ENCODE results near the gene DCTN2. TPM values are rescaled to one million over a fixed set of nuclear protein-coding genes. Genes with fewer than 3 reads are reported as not detected.

DCTN2 gene
- polyA plus RNA-seq, 1 donor from 2014 or later = 369 TPM

GRCh38 chr12:57513266-57513665 is 33.7 kb downstream of the DCTN2 start:
- Histone ChIP-seq H3K4me3 (ENCODE audit: low read length) (no peak overlapping the region), H3K9ac (ENCODE audit: low read length) (no peak overlapping the region), H3K27ac (ENCODE audit: low read length) (no peak overlapping the region), H3K27me3 (ENCODE audit: insufficient read depth, low read depth, low read length) (no peaks in the 10 kb centered on the region), H3K36me3 (ENCODE audit: insufficient read depth, low read length) (peaks cover 7% of the 10 kb centered on the region), H3K9me2 (ENCODE audit: insufficient read depth, low read length) (no peaks in the 10 kb centered on the region), H2AFZ (ENCODE audit: low read depth, low read length) (no peak overlapping the region), H3K4me2 (ENCODE audit: low read length) (no peak overlapping the region), H4K20me1 (ENCODE audit: insufficient read depth) (no peaks in the 10 kb centered on the region), H3K9me3 (ENCODE audit: low read length) (no peaks in the 10 kb centered on the region), H3K79me2 (replicated peaks; ENCODE audit: insufficient read depth, low read length) (peaks cover 4% of the 10 kb centered on the region), H3F3A (ENCODE audit: insufficient read depth, low read length, poor library complexity, severe bottlenecking) (no peaks in the 10 kb centered on the region)
- no peak for TF ChIP-seq EP300 (conservative IDR thresholded peaks at IDR 0.05; ENCODE audit: poor library complexity, severe bottlenecking)
- TF ChIP-seq CTCF (IDR thresholded peaks at IDR 0.05; ENCODE audit: poor library complexity, severe bottlenecking) = no peak
- TF ChIP-seq MXI1 (conservative IDR thresholded peaks at IDR 0.05; ENCODE audit: poor library complexity, severe bottlenecking) = no peak
- no peak for TF ChIP-seq TAF1 (IDR thresholded peaks at IDR 0.05; ENCODE audit: low read depth)
- no peak for TF ChIP-seq EZH2 (IDR thresholded peaks at IDR 0.05; ENCODE audit: borderline replicate concordance, insufficient read depth, low read length, poor library complexity, severe bottlenecking)
- TF ChIP-seq RAD21 (conservative IDR thresholded peaks at IDR 0.05) = no peak
- TF ChIP-seq, protein P1, sequence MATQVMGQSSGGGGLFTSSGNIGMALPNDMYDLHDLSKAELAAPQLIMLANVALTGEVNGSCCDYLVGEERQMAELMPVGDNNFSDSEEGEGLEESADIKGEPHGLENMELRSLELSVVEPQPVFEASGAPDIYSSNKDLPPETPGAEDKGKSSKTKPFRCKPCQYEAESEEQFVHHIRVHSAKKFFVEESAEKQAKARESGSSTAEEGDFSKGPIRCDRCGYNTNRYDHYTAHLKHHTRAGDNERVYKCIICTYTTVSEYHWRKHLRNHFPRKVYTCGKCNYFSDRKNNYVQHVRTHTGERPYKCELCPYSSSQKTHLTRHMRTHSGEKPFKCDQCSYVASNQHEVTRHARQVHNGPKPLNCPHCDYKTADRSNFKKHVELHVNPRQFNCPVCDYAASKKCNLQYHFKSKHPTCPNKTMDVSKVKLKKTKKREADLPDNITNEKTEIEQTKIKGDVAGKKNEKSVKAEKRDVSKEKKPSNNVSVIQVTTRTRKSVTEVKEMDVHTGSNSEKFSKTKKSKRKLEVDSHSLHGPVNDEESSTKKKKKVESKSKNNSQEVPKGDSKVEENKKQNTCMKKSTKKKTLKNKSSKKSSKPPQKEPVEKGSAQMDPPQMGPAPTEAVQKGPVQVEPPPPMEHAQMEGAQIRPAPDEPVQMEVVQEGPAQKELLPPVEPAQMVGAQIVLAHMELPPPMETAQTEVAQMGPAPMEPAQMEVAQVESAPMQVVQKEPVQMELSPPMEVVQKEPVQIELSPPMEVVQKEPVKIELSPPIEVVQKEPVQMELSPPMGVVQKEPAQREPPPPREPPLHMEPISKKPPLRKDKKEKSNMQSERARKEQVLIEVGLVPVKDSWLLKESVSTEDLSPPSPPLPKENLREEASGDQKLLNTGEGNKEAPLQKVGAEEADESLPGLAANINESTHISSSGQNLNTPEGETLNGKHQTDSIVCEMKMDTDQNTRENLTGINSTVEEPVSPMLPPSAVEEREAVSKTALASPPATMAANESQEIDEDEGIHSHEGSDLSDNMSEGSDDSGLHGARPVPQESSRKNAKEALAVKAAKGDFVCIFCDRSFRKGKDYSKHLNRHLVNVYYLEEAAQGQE (IDR thresholded peaks at IDR 0.05; ENCODE audit: borderline replicate concordance) = no peak
- no peak for TF ChIP-seq POLR2AphosphoS5 (IDR thresholded peaks at IDR 0.05)
- no peak for TF ChIP-seq SMC3 (conservative IDR thresholded peaks at IDR 0.05; ENCODE audit: poor library complexity)

GRCh38 chr12:57512665-57513064 is 34.3 kb downstream of the DCTN2 start:
- no peak overlapping the region for H2AFZ ChIP-seq (ENCODE audit: low read depth, low read length)
- no peak overlapping the region for H3K4me3 ChIP-seq (ENCODE audit: low read length)
- no peaks in the 10 kb centered on the region for H3K9me3 ChIP-seq (ENCODE audit: low read length)
- H3K27me3 ChIP-seq (ENCODE audit: insufficient read depth, low read depth, low read length) = no peaks in the 10 kb centered on the region
- H3K27ac ChIP-seq (ENCODE audit: low read length) = no peak overlapping the region
- no peak for TF ChIP-seq EP300 (conservative IDR thresholded peaks at IDR 0.05; ENCODE audit: poor library complexity, severe bottlenecking)
- no peak for TF ChIP-seq TAF1 (IDR thresholded peaks at IDR 0.05; ENCODE audit: low read depth)
- TF ChIP-seq SMC3 (conservative IDR thresholded peaks at IDR 0.05; ENCODE audit: poor library complexity) = no peak
- no peak for TF ChIP-seq MXI1 (conservative IDR thresholded peaks at IDR 0.05; ENCODE audit: poor library complexity, severe bottlenecking)
- no peak for TF ChIP-seq POLR2AphosphoS5 (IDR thresholded peaks at IDR 0.05)
- no peak for TF ChIP-seq CTCF (IDR thresholded peaks at IDR 0.05; ENCODE audit: poor library complexity, severe bottlenecking)
- no peaks in the 10 kb centered on the region for H3K79me2 ChIP-seq (replicated peaks; ENCODE audit: insufficient read depth, low read length)
- no peak overlapping the region for H3K9ac ChIP-seq (ENCODE audit: low read length)
- H3K9me2 ChIP-seq (ENCODE audit: insufficient read depth, low read length) = no peaks in the 10 kb centered on the region
- no peaks in the 10 kb centered on the region for H3F3A ChIP-seq (ENCODE audit: insufficient read depth, low read length, poor library complexity, severe bottlenecking)
- no peaks in the 10 kb centered on the region for H4K20me1 ChIP-seq (ENCODE audit: insufficient read depth)
- peaks cover 7% of the 10 kb centered on the region for H3K36me3 ChIP-seq (ENCODE audit: insufficient read depth, low read length)
- no peak overlapping the region for H3K4me2 ChIP-seq (ENCODE audit: low read length)

Measured in neural cell (in vitro differentiated cells).